KOPT-K1 (cell line): Measurements from ENCODE around the gene C18orf32.
"Not testable (repeated sequence)": the region's sequence is repeated elsewhere in the genome, so short reads cannot be mapped to it uniquely, and the experiment has no call there.

Experiments
- H3K27ac ChIP-seq: fragments of 200-600 bp; sonication (generic); 2 replicates; pipeline ENCODE4 v1.5.1; 2016; ENCODE audit warnings: antibody characterized with exemption, mild to moderate bottlenecking, low read depth, low read length; ENCODE audit not compliant: poor library complexity, severe bottlenecking
- H3K36me3 ChIP-seq: fragments of 200-600 bp; sonication (generic); 2 replicates; pipeline ENCODE4 v1.5.1; 2017; ENCODE audit warnings: antibody characterized with exemption, mild to moderate bottlenecking, low read length, moderate library complexity; ENCODE audit not compliant: insufficient read depth
- H3K9me3 ChIP-seq: fragments of 200-600 bp; sonication (generic); 2 replicates; pipeline ENCODE4 v1.5.1; 2017; ENCODE audit warnings: antibody characterized with exemption, low read length, mild to moderate bottlenecking; ENCODE audit not compliant: insufficient read depth, poor library complexity, severe bottlenecking

C18orf32 gene

GRCh38 chr18:49487711-49488310 is 777 bp upstream of the C18orf32 start:
- Histone ChIP-seq H3K27ac (peak overlapping the region; percentile 70), H3K36me3 (peaks cover 59% of the 10 kb centered on the region), H3K9me3 (no peaks in the 10 kb centered on the region)

- peak overlapping the region; percentile 70 for H3K27ac ChIP-seq
- no peaks in the 10 kb centered on the region for H3K9me3 ChIP-seq
- H3K36me3 ChIP-seq, result peaks cover 64% of the 10 kb centered on the region
Observed at GRCh38 chr18:49486606-49486952, 455 bp downstream of the C18orf32 start.

DNA sequence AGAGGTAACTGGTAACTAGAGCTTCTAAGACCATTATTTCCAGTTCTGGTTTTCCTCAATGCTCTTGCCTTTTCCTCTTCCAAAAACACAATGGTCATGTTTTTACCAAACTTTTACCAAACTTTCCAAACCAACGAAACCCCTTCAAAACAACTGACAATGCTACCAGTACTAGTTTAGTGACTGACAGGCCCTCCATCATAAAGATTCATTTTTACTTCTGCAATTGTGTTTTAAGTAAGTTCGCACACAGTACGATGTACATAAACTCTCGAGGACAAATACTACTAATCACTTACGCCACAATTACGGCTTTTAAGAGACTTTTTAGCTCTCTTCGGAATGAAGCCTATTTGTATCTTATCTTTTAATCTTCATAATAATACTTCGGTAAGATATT is 900 bp downstream of the C18orf32 start:
- Histone ChIP-seq H3K27ac (peak overlapping the region; percentile 70), H3K36me3 (peaks cover 65% of the 10 kb centered on the region), H3K9me3 (no peaks in the 10 kb centered on the region)

- H3K36me3 ChIP-seq, result peaks cover 65% of the 10 kb centered on the region
- H3K27ac ChIP-seq, result no peak overlapping the region
Observed at GRCh38 chr18:49483198-49483597, 3.8 kb downstream of the C18orf32 start.

DNA sequence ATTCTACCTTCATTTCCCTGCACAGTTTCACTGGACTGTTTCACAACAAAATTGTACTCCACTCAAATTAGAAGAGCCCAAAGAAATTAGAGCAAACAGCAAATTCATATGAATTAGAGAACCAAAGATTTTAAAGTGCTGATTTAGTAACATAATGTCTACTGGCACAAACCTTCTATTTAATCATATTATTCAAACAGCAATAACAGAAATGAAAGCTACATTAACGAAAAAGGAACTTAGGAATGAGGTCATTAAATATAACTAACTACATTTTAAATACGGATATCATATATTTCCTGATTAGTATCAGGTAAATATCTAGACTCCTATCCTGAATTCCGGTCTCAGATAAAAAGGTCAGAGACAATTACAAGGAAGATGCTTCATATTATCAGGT is 5.1 kb downstream of the C18orf32 start:
- H3K36me3 ChIP-seq, result peaks cover 58% of the 10 kb centered on the region
- H3K27ac ChIP-seq, result no peak overlapping the region
- no peaks in the 10 kb centered on the region for H3K9me3 ChIP-seq

More at GRCh38 chr18:49483198-49483597, 3.8 kb downstream of the C18orf32 start:
- H3K9me3 ChIP-seq, result no peaks in the 10 kb centered on the region

DNA sequence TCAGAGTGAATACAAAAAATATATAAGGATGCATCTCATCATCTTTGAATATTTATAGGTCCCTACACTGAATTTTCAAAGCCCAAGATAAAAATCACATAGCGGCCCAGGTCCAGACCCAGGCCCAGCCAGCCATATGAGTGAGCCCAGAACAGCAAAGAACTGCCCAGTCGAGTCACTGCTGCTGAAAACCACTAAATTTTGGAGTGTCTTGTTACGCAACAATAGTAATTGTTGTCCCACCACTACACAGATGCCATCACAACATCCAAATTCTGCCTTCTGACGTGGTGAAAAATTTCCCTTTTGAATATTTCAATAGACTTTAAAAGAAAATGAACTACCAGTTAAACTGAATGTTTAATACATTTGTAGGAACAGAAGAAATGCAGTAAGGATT is 5.7 kb downstream of the C18orf32 start:
- no peaks in the 10 kb centered on the region for H3K9me3 ChIP-seq
- no peak overlapping the region for H3K27ac ChIP-seq
- H3K36me3 ChIP-seq, result peaks cover 58% of the 10 kb centered on the region

GRCh38 chr18:49479381-49480137 is 7.5 kb downstream of the C18orf32 start:
- Histone ChIP-seq H3K27ac (no peak overlapping the region), H3K36me3 (peaks cover 58% of the 10 kb centered on the region), H3K9me3 (no peaks in the 10 kb centered on the region)

DNA sequence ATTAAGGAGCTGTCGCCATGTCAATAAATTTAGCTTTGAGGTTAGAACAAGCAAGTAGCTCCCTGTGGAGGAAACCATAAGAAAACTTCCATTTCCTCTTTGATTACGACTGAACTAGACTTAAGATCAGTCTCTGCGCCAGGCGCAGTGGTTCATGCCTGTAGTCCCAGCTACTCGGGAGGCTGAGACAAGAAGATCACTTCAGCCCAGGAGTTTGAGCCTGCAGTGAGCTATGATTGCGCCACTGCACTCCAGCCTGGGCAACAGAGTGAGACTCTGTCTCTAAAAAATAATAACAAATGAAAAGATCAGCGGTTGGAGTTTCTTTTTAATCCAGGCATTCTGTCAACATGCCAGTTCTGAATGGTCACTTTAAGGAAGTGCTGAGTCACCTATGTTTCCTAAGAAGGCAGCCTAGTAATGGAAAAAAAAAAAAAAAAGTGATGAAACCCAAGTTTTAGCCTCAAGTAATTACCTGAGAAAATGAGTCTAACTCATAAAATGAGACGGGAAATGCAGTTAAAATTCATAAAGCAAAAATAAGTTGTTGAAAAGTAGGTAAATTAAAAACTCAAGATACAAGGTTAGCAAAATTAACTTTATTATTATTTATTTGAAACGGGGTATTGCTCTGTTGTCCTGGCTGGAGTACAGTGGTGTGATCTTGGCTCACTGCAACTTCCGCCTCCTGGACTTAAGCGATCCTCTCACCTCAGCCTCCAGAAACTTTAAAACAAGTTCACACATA is 10.2 kb downstream of the C18orf32 start:
- Histone ChIP-seq H3K27ac (no peak overlapping the region), H3K36me3 (peaks cover 37% of the 10 kb centered on the region), H3K9me3 (no peaks in the 10 kb centered on the region)

DNA sequence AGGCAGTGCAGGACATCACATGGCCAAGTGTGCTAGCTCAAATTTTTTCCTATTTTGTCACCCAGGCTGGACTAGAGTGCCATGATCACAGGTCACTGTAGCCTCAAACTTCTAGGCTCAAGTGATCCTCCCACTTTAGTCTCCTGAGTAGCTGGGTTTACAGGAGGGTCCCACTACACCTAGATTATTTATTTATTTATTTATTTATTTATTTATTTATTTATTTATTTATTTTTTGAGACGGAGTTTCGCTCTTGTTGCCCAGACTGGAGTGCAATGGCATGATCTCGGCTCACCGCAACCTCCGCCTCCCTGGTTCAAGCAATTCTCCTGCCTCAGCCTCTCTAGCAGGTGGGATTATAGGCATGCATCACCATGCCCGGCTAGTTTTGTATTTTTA is 12.1 kb downstream of the C18orf32 start:
- not testable (repeated sequence) for H3K27ac ChIP-seq, H3K9me3 ChIP-seq
- peaks cover 18% of the 10 kb centered on the region for H3K36me3 ChIP-seq

GRCh38 chr18:49473721-49474120 is 13.3 kb downstream of the C18orf32 start:
- H3K9me3 ChIP-seq, result no peaks in the 10 kb centered on the region
- peaks cover 6% of the 10 kb centered on the region for H3K36me3 ChIP-seq
- H3K27ac ChIP-seq, result no peak overlapping the region

GRCh38 chr18:49472459-49472858 is 14.6 kb downstream of the C18orf32 start:
- Histone ChIP-seq H3K36me3 (no peaks in the 10 kb centered on the region), H3K27ac (no peak overlapping the region), H3K9me3 (no peaks in the 10 kb centered on the region)

GRCh38 chr18:49471532-49471931 is 15.5 kb downstream of the C18orf32 start:
- Histone ChIP-seq H3K9me3 (no peaks in the 10 kb centered on the region), H3K27ac (no peak overlapping the region), H3K36me3 (no peaks in the 10 kb centered on the region)

DNA sequence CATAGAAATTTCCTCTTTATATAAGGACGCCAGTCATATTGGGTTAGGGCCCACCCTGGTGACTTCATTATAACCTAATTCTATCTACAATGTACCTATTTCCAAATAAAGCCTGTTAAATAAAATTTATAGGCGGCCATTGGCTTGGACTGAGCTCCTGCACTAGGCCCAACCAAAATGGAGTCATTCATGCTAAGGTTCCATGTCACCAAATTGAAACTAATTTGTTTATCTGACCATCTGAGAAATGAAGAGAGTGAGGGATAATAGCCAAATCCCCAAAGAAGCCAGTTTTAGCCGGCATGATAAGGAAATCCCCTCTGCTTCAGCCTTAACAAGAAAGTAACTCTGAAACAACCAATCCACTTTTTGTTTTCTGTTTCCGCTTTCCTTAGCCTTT is 19.4 kb downstream of the C18orf32 start:
- no peak overlapping the region for H3K27ac ChIP-seq
- no peaks in the 10 kb centered on the region for H3K9me3 ChIP-seq
- no peaks in the 10 kb centered on the region for H3K36me3 ChIP-seq

- H3K27ac ChIP-seq, result no peak overlapping the region
- H3K9me3 ChIP-seq, result no peaks in the 10 kb centered on the region
- no peaks in the 10 kb centered on the region for H3K36me3 ChIP-seq
Observed at GRCh38 chr18:49467019-49467563, 19.9 kb downstream of the C18orf32 start.
